SU-DHL-6 (cell line): ENCODE data around the gene DDX28.

Experiments
- H2AFZ ChIP-seq: fragments of 200-600 bp; sonication (generic); 2 replicates; pipeline ENCODE4 v1.6.1; 2014; ENCODE audit warnings: low read depth, mild to moderate bottlenecking, moderate library complexity, mixed read lengths, antibody characterized with exemption, low read length; ENCODE audit not compliant: severe bottlenecking
- H3F3A ChIP-seq: fragments of 200-600 bp; shearing (Covaris generic); 2 replicates; pipeline ENCODE4 v1.6.0; 2016; ENCODE audit warnings: antibody characterized with exemption, mild to moderate bottlenecking; ENCODE audit not compliant: insufficient read depth
- H3K27ac ChIP-seq: fragments of 200-600 bp; sonication (generic); 2 replicates; pipeline ENCODE4 v1.5.1; 2016; ENCODE audit warnings: low read depth, mild to moderate bottlenecking, low read length, moderate library complexity, mixed read lengths
- H3K27me3 ChIP-seq: fragments of 200-600 bp; sonication (generic), shearing (Covaris generic); 2 replicates; pipeline ENCODE4 v1.6.0; 2014; ENCODE audit warnings: mild to moderate bottlenecking, low read length
- H3K36me3 ChIP-seq: fragments of 200-600 bp; sonication (generic); 2 replicates; pipeline ENCODE4 v1.6.1; 2014; ENCODE audit warnings: mild to moderate bottlenecking, low read length, mixed read lengths
- H3K4me2 ChIP-seq: fragments of 300-600, 200-600 bp; shearing (Covaris generic), sonication (generic); 2 replicates; pipeline ENCODE4 v1.6.0; 2014; ENCODE audit warnings: low read length, low read depth, mild to moderate bottlenecking; ENCODE audit not compliant: poor library complexity, severe bottlenecking
- H3K4me3 ChIP-seq: fragments of 200-600 bp; sonication (generic); 2 replicates; pipeline ENCODE4 v1.5.1; 2014; ENCODE audit warnings: antibody characterized with exemption, low read length, mild to moderate bottlenecking, mixed read lengths; ENCODE audit not compliant: insufficient read depth, poor library complexity, severe bottlenecking
- H3K79me2 ChIP-seq: fragments of 200-600 bp; sonication (generic); 2 replicates; pipeline ENCODE4 v1.6.1; 2014; ENCODE audit warnings: mild to moderate bottlenecking, low read length, moderate library complexity; ENCODE audit not compliant: insufficient read depth
- H3K9ac ChIP-seq: fragments of 200-600 bp; sonication (generic); 2 replicates; pipeline ENCODE4 v1.7.0; 2014; ENCODE audit warnings: mild to moderate bottlenecking, low read length
- H3K9me2 ChIP-seq: fragments of 200-600 bp; sonication (generic); replicated peaks from 2 replicates; pipeline ENCODE4 v1.6.1; 2014; ENCODE audit warnings: low read length; ENCODE audit not compliant: insufficient read depth
- H3K9me3 ChIP-seq: fragments of 200-600 bp; sonication (generic); 2 replicates; pipeline ENCODE4 v1.6.1; 2014; ENCODE audit warnings: low read length, mixed read lengths; ENCODE audit not compliant: insufficient read depth
- H4K20me1 ChIP-seq: fragments of 200-600 bp; sonication (generic); 2 replicates; pipeline ENCODE4 v1.6.1; 2014; ENCODE audit warnings: low read depth, mild to moderate bottlenecking, antibody characterized with exemption, low read length, moderate library complexity, mixed read lengths
- CTCF ChIP-seq: fragments of 200-600 bp; sonication (generic); IDR thresholded peaks from one replicate; pipeline ENCODE4 v1.5.1; 2017; ENCODE audit warnings: antibody characterized with exemption, mild to moderate bottlenecking, low read length, moderate library complexity; ENCODE audit not compliant: insufficient read depth, poor library complexity, severe bottlenecking
- EZH2phosphoT487 ChIP-seq: fragments of 200-600 bp; sonication (generic), shearing (Covaris generic); conservative IDR thresholded peaks from 2 replicates; pipeline ENCODE4 v1.6.1; 2018; ENCODE audit warnings: mild to moderate bottlenecking, antibody characterized with exemption, low read length, moderate library complexity, mixed read lengths

DDX28 gene

DNA sequence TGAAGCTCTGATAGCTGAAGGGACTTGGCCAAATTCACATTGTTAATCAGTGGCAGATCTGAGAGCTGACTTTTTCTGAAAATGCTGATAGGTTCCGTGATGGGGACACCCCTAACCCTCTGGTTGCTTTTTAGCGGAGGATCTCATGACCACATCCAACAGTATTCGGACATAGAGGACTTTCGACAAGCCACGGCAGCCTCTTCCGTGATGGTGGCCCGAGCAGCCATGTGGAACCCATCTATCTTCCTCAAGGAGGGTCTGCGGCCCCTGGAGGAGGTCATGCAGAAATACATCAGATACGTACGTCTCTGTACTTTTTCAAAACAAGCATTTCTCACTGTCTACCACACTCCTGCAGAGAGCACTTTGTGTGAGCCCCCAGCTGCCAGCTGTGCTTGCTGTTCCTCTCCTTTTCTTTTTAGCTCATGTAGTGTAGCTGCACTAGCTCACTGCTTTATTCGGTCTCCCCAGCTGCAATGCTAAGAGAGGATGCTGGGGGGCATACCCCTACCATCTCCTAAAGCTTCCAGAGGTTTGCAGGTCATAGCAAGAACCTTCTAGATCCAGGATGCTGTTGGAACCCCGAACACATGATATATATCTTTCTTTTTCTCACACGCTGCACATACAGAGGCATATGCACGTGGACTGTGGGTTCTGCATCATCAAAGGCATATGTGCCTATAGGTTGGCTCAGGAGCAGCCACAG lies 47.9 kb upstream of the DDX28 start:
- H3K27ac ChIP-seq = no peak overlapping the region

DNA sequence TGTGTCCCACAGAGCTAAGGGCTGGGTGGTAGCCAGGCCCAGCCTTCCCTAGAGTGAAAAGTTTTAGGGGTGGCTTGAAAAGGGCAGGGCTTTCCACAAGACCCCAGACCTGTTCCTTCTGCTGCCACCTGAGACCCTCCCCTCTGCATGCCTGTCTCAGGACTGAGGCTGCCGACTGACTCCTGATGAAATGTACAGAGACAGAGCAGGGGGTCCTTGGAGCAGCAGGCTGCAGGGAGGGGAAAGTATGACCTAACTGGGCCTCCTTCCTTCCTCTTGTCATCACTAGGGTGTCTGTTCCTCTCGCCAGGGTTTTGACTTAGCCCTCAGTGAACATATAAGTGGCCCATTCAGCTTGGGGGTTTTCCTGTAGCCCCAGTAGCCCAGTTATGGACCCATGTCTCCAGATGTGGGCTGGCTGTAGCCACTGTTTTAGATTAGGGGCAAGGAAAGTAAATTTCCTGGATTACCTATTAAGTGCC lies 47.3 kb upstream of the DDX28 start:
- H3K4me2 ChIP-seq = no peak overlapping the region
- H3K9me2 ChIP-seq = no peaks in the 10 kb centered on the region
- H3K79me2 ChIP-seq = no peaks in the 10 kb centered on the region
- no peaks in the 10 kb centered on the region for H3K9me3 ChIP-seq
- no peaks in the 10 kb centered on the region; the same call in 1 of the 2 replicates for H3F3A ChIP-seq
- H3K9ac ChIP-seq = no peak overlapping the region
- TF ChIP-seq CTCF (no peak), EZH2phosphoT487 (no peak)
- H3K4me3 ChIP-seq = no peak overlapping the region
- H4K20me1 ChIP-seq = no peaks in the 10 kb centered on the region
- H2AFZ ChIP-seq = no peak overlapping the region
- no peak overlapping the region for H3K27ac ChIP-seq
- H3K27me3 ChIP-seq = no peaks in the 10 kb centered on the region
- no peaks in the 10 kb centered on the region; the same call in 1 of the 2 replicates for H3K36me3 ChIP-seq

More for the DNA sequence above, 47.9 kb upstream of the DDX28 start:
- Histone ChIP-seq H3K4me3 (no peak overlapping the region), H3K4me2 (no peak overlapping the region), H3K9ac (no peak overlapping the region), H3F3A (no peaks in the 10 kb centered on the region; the same call in 1 of the 2 replicates), H3K79me2 (no peaks in the 10 kb centered on the region), H2AFZ (no peak overlapping the region), H3K9me2 (no peaks in the 10 kb centered on the region), H3K27me3 (no peaks in the 10 kb centered on the region), H3K36me3 (no peaks in the 10 kb centered on the region; the same call in 1 of the 2 replicates), H3K9me3 (no peaks in the 10 kb centered on the region), H4K20me1 (no peaks in the 10 kb centered on the region)
- no peak for TF ChIP-seq EZH2phosphoT487
- TF ChIP-seq CTCF = no peak

DNA sequence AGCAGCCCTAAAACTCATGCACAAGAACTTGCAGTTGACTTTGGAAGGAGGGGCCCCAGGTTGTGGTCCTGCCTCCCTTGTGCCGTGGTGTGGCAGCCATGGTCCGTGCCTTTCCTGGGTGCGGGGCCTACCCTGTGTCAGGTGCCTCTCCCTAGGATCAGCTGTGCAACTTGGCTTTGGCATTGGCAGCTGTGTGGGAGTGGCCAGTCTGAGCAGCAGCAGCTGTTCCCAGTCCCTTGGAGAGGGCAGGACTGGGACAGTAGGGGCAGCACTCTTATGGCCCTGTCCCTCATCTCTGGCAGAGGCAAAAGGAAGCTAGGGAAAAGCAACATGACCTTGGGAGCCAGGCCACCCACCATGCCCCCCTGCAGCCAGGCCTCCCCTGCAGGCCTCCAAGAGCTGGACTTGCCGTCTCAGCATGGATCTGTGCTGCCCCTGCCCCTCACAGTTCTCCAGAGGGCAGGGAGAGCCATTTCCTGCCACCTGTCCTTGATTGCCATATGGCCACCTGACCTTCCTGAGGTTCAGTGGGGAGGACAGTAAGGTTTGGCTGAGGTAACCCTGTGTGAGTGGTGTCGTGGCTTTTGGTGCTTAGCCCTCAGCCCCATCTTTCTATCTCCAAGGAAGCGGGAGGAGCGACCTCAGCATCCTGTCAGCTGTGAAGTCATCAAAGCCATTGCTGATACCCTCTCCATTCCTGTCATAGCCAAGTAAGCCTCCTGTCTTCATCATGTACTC lies 46.6 kb upstream of the DDX28 start:
- no peaks in the 10 kb centered on the region for H3K9me2 ChIP-seq
- H3K79me2 ChIP-seq = no peaks in the 10 kb centered on the region
- H3K27me3 ChIP-seq = no peaks in the 10 kb centered on the region
- H3K9ac ChIP-seq = no peak overlapping the region
- TF ChIP-seq CTCF (no peak), EZH2phosphoT487 (no peak)
- H2AFZ ChIP-seq = no peak overlapping the region
- no peak overlapping the region for H3K4me3 ChIP-seq
- H4K20me1 ChIP-seq = no peaks in the 10 kb centered on the region
- no peaks in the 10 kb centered on the region for H3F3A ChIP-seq
- H3K27ac ChIP-seq = no peak overlapping the region
- no peaks in the 10 kb centered on the region; the same call in 1 of the 2 replicates for H3K36me3 ChIP-seq
- H3K9me3 ChIP-seq = no peaks in the 10 kb centered on the region
- H3K4me2 ChIP-seq = no peak overlapping the region
